GM12892 (cell line): ENCODE data around the gene GRIPAP1.
"Not testable (repeated sequence)": the region's sequence is repeated elsewhere in the genome, so short reads cannot be mapped to it uniquely, and the experiment has no call there.

Experiments used
- DNase-seq: peaks from one replicate; pipeline ENCODE4 v3.0.0; 2011; ENCODE audit not compliant: insufficient read length
- FAIRE-seq: peaks from 2 replicates; lab custom pipeline; 2011; peaks lifted over from hg19 to GRCh38; lab: Jason Lieb, UNC
- POLR2A ChIP-seq: IDR thresholded peaks from 2 replicates; pipeline ENCODE4 v1.6.1; 2011; ENCODE audit warnings: low read depth, low read length, control low read depth
- POLR2AphosphoS5 ChIP-seq: IDR thresholded peaks from 2 replicates; pipeline ENCODE4 v1.6.1; 2011; ENCODE audit warnings: low read depth, low read length, control low read depth
- TAF1 ChIP-seq: IDR thresholded peaks from 2 replicates; pipeline ENCODE4 v1.6.1; 2011; ENCODE audit warnings: low read depth, mild to moderate bottlenecking, control low read depth, low read length, borderline replicate concordance

Gene GRIPAP1

DNA sequence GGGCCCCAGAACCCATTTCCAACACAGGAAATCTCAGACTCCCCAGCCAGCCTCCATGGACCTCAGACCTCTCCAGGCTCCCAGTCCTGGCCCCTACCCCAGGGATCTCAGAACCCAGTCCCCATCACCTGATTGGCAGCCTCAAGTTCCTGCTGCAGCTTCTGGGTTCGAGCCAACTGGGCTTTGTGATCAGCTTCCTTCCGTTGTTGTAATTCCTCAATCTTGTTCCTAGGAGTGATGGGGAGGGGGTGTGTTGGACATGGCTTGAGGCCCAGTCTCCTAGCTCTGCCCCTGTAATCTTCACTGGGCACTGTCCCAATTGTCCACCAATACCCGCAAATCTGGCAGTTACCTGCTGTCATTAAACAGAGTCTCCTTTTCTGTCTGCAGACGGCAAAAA, 12.6 kb downstream of the GRIPAP1 start:
- no peak for TF ChIP-seq POLR2A
- DNase-seq (no peak), FAIRE-seq (no peak)

DNA sequence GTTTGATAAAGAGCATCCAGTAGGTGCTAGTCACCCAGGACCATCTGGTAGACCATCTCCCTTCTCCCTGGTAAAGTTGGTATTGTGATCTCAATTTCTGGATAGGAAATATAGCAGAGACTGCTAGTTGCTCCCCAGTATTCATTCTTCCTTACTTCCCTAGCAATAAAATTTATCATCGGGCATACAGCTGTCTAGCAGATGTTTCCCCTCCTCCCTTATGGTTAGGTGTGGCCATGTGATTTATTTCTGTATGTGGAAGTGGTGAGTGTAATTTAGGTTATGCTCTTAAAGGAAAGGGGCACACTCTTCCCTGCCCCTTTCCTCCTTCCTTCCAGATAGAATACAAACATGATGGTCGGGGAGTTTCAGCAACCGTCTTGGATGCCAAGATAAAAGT, 18.2 kb downstream of the GRIPAP1 start:
- DNase-seq (no peak), FAIRE-seq (no peak)
- TF ChIP-seq POLR2A (no peak), POLR2AphosphoS5 (no peak), TAF1 (no peak)

DNA sequence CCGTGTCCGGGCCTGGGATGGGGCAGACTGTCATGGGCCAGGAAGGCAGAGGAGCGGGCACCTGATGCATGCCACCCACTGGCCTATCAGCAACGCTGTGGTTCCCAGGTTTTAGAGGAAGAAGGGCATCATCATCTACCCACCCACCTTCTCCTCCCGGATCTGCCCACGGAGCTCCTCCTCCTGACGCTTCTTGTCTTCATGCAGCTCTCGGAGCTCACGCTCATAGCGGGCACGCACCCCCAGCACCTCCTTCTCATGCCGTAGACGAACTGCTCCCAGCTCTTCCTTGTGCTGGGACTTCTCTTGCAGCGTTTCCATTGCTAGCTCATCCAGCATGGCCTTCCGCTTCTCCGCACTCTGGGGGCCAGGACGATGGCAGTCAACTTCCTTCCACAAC, 19.0 kb downstream of the GRIPAP1 start:
- TF ChIP-seq TAF1 (no peak), POLR2AphosphoS5 (no peak), POLR2A (no peak)
- no peak for DNase-seq
- no peak for FAIRE-seq

DNA sequence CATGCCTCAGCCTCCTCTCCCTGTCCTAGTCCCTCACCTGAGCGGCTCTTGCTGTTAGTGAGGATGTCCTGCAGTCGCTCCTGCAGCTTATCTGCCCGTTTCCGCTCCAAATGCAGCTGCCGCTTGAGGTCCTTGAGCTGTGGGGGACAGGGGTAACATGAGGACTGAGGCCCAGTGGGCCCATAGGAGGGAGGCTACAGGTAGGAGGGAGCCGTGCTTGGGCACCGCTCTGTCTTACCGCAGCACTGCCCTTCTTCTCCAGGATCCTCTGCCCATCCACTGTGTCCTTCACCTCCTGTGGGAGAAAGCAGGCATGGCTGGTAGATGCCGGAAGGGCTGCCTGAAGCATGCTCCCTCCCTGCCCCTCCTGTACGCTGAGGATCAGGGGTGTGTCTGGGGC, 20.9 kb downstream of the GRIPAP1 start:
- no peak for TF ChIP-seq POLR2AphosphoS5
- TF ChIP-seq POLR2A: no peak
- no peak for TF ChIP-seq TAF1
- no peak for DNase-seq
- no peak for FAIRE-seq

DNA sequence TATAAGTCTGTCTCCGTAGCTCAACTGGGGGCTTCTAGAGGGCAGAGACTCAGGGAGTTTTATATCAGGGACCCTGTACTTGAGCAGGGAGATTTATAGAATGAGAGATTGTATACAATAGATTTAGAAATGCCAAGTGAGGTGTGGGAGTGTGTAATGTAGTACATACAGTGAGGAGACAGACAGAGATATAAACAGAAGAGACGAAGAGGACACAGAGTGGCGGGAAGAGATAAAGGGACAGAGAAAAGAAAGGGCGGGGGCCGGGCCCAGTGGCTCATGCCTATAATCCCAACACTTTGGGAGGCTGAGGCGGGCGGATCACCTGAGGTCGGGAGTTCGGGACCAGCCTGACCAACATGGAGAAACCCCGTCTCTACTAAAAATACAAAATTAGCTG, 21.7 kb downstream of the GRIPAP1 start:
- not testable (repeated sequence) for DNase-seq, FAIRE-seq

DNA sequence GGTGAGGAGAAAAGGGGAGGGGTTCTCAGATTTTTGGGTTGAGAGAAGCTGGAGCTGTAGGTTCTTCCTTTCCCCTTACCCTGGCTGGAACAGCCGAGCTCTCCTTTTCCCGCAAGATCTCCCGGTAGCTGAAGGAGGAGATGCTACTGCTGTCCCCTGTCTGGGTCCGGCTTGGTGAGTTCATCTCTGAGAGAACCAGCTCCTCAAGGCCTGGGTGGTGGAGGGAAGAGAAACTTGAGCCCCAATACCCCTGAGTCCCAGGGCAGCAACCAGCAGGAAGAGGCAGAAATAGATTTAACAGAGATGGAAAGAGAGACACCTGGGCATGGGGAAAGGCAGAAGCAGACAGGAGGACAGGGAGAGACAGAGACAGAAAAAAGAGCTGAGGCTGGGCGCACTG, 23.8 kb downstream of the GRIPAP1 start:
- TF ChIP-seq TAF1 (no peak), POLR2A (no peak)
- no peak for FAIRE-seq

DNA sequence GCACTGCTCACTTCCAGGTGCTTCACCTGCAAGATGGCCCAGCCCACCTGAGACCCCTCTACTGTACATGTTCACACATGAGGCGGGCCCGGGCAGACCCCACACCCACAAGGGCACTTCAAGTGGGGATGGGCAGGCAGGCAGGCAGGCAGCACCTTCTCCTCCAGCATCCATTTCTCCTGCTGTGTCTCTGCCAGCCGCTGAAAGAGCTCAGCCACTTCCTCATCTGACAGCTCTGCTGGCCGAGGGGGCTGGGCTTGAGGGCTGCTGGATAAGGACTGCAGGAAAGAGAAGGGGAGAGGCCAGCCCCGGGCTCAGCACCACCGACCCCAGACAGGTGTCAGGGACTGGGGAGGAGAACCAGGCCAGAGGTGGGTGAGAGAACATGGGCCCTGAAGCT, 26.0 kb downstream of the GRIPAP1 start:
- DNase-seq (no peak), FAIRE-seq (no peak)
- no peak for TF ChIP-seq POLR2A
- TF ChIP-seq TAF1: no peak
- TF ChIP-seq POLR2AphosphoS5: no peak

More for the DNA sequence above, 23.8 kb downstream of the GRIPAP1 start:
- DNase-seq: no peak

DNA sequence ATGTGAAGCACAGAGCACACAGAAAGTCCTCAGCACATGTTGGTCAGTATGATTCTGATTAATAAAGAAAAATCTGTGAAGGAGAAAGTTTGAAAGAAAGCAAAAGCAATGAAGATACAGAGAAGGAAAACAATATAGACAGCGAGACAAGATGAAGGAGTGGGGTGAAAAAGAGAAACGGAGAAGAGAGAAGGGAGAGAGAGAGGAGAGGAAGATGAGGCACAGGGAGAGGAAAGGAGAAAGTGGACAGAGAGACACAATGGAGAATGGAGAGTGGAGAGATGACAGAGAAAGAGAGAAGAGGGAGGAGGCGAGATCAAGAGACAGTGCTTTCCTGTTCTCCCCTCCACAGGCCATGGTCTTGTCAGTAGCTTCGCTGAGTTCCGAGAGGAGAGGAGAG, 26.5 kb downstream of the GRIPAP1 start:
- no peak for TF ChIP-seq POLR2AphosphoS5
- DNase-seq (no peak), FAIRE-seq (no peak)

DNA sequence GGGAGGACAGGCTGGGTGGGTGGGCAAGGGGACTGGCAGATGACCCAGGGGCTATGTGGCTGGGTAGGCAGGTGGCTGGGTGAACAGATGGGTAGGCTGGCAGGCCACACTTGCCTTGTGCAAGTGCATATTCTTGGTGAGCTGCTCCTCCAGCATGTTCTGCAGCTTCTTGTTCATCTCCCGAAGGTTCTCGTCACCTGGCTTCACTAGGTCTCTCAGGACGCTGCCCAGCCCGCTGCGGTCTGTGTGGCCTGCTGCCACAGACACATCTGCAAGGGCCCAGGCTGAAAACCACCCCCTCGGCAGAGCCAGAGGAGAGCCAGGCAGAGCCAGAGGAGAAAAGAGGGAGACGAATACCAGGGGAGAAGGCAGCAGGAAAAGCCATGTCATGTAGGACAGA, 27.0 kb downstream of the GRIPAP1 start:
- no peak for FAIRE-seq
- no peak for DNase-seq
- no peak for TF ChIP-seq POLR2AphosphoS5
- TF ChIP-seq TAF1: no peak
- TF ChIP-seq POLR2A: no peak

DNA sequence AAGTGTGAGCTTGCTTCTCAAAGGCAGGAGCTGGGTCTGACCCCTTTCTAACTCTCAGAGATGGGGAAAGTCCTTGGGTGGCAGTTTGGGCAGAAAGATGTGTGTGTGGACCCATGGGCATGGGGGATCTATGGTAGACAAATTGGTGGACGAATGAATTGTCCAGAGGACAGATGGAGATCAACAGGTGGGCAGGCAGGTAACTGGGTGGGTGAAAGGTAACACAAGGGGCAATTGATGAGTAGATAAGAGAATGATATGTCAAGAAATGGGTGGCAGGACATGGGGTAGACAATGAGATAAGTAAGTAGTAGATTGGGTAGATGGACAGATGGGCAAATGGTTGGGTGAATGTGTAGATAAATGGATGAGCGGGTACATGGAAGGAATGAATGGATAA, 27.5 kb downstream of the GRIPAP1 start:
- DNase-seq (no peak), FAIRE-seq (no peak)
- TF ChIP-seq TAF1 (no peak), POLR2AphosphoS5 (no peak), POLR2A (no peak)

DNA sequence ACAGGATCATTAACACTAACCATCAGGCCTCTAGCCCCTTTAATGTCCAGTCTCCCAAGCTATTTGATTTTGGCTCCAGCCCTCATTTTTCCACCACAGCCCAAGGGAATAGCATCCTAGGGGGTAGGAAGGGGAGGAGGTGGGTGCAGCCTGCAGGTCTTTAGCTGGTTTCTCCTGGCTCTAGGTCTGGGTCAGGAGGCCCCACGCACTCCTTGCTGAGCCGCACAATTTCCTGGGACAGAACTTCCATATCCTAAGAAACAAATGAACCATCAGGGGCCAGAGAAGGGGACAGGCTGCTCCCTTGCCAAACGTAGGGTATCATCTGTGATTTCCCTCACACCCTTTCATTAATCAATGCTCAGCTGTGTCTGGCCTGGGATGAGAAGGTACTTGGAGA, 28.0 kb downstream of the GRIPAP1 start:
- DNase-seq: no peak
- TF ChIP-seq POLR2A (no peak), POLR2AphosphoS5 (no peak), TAF1 (no peak)
- FAIRE-seq: no peak

DNA sequence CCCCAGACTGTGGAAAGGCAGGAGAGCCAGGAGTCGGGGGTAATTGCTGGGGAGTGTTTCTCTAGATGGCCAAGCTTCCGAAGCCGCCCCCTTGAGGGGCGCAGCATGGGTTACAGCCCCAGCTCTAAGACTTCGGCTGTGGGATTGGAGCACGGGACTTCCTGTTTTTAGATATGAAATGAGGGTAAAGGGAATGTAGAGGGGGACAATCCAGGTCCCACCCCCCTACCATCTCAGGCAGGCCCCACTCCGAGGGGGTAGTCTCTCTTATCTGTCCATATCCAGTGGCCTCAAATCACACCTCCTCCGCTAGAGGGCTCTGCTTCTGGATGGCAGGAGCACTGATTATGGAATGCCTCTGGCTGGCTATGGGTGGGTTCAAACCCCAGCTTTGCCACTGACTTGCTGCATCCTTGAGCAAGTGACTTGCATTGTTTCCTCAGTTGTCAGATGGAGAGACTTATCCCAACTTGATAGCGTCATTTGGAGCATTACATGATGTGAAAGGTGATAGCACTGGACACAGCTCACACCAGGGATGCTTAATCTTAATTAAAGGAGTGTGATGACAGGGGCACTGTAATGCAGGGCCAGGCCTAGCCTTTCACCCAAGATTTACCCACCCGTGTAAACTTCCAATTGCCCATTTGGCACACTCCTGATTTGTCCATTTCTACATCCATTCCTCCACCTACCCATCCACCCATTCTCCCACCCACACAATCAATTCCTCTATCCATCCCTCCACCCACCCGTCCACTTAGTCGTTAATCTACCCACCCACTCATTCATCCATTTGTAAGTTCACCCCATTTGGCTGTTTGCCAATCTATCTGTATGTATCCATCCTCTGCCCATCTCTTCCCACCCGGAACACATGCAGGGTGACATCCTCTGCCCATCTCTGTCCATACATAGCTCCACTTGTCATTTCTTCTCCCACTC, 29.6 kb downstream of the GRIPAP1 start:
- FAIRE-seq: no peak
- no peak for TF ChIP-seq TAF1
- DNase-seq: no peak
